Activated CD8-positive, alpha-beta memory T cell treated with anti-CD3 and anti-CD28 coated beads, Interleukin-2, amount 10 ng/mL, durations not matched to agents 7 days and 5 days (primary cell): ENCODE measurements around the gene EIF2S3B. TPM values are rescaled to one million over a fixed set of nuclear protein-coding genes. Genes with fewer than 3 reads are reported as not detected.
"Not testable (repeated sequence)": the region's sequence is repeated elsewhere in the genome, so short reads cannot be mapped to it uniquely, and the experiment has no call there.

Experiments used
- ATAC-seq: fragments of 150-1000 bp; cut with Tn5 transposase; one replicate; pipeline ENCODE4 v1.10.0; 2021; ENCODE audit warnings: moderate library complexity
- CTCF ChIA-PET: fragments of 350-600 bp; sonication (Branson Sonifier 250); formaldehyde crosslinking; loops from one replicate; lab custom pipeline; 2021; ENCODE audit warnings: antibody characterized with exemption; lab: Charles Lee
- DNase-seq: peaks from one replicate; pipeline ENCODE4 v3.0.0-alpha.2; 2020
- H3K27ac Mint-ChIP-seq: one replicate; pipeline ENCODE4 v1.8.0; 2021; ENCODE audit warnings: mild to moderate bottlenecking, mixed read lengths
- H3K27me3 Mint-ChIP-seq: one replicate; pipeline ENCODE4 v1.8.0; 2021; ENCODE audit warnings: mixed read lengths
- H3K36me3 Mint-ChIP-seq: one replicate; pipeline ENCODE4 v1.8.0; 2021; ENCODE audit warnings: mild to moderate bottlenecking, mixed read lengths
- H3K4me1 Mint-ChIP-seq: one replicate; pipeline ENCODE4 v1.8.0; 2021; ENCODE audit warnings: mixed read lengths
- H3K4me3 Mint-ChIP-seq: one replicate; pipeline ENCODE4 v1.8.0; 2021; ENCODE audit warnings: mild to moderate bottlenecking, moderate library complexity, mixed read lengths
- H3K9me3 Mint-ChIP-seq: one replicate; pipeline ENCODE4 v1.8.0; 2022; ENCODE audit warnings: low read depth, mixed read lengths
- total RNA-seq, 2 experiments: library from RNA; stranded (reverse); gene quantifications; one replicate each; pipeline ENCODE4 v1.2.3, GENCODE V29; 2021

The EIF2S3B gene
- total RNA-seq: under 1 TPM; 0.58 to 0.87 TPM

DNA sequence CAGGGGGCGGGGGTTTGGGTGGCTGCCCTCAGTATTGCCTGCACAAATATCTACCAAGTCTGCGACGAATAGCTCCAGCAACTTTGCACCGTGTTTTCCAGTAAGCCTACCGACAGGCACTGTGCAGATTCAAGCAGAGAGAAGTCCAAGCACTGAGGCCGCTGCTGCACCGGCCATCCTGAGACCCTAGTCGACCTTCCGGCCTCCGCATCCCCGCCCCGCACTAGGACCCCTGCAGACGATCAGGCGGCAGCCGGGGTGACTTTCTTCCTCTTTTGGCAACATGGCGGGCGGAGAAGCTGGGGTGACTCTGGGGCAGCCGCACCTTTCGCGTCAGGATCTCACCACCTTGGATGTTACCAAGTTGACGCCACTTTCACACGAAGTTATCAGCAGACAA lies at the start of gene EIF2S3B:
EIF2S3B (plus strand) TSS at position 271 of the 400 bp plus-strand sequence; CDS start at position 284, 13 bp downstream.
- DNase-seq (no peak), ATAC-seq (no peak)
- Mint-ChIP-seq H3K27me3 (no peaks in the 10 kb centered on the region), H3K4me1 (peaks cover 22% of the 10 kb centered on the region), H3K4me3 (no peak within 1 kb of the TSS), H3K36me3 (peaks cover 21% of the 10 kb centered on the region), H3K27ac (no peak within 1 kb of the TSS), H3K9me3 (peaks cover 9% of the 10 kb centered on the region)
- CTCF ChIA-PET: no interaction called here

DNA sequence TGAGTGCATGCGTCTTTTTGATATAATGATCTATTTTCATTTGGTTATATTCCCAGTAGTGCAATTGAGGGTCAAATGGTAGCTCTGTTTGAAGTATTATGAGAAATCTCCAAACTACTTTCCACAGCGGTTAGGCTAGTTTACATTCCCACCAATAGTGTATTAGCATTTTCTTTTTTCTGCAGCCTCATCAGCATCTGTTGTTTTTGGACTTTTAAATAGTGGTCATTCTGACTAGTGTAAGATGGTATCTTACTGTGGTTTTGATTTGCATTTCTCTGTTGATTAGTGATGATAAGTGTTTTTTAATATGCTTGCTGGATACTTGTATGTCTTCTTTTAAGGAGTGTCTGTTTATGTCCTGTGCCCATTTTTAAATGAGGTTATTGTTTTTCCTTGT lies 48.8 kb upstream of the EIF2S3B start:
- H3K4me3 Mint-ChIP-seq: no peak overlapping the region
- peaks cover 45% of the 10 kb centered on the region for H3K36me3 Mint-ChIP-seq
- H3K27ac Mint-ChIP-seq: no peak overlapping the region
- DNase-seq (no peak), ATAC-seq (no peak)
- H3K4me1 Mint-ChIP-seq: peaks cover 13% of the 10 kb centered on the region
- H3K27me3 Mint-ChIP-seq: no peaks in the 10 kb centered on the region
- CTCF ChIA-PET: no interaction called here
- H3K9me3 Mint-ChIP-seq: peaks cover 31% of the 10 kb centered on the region

DNA sequence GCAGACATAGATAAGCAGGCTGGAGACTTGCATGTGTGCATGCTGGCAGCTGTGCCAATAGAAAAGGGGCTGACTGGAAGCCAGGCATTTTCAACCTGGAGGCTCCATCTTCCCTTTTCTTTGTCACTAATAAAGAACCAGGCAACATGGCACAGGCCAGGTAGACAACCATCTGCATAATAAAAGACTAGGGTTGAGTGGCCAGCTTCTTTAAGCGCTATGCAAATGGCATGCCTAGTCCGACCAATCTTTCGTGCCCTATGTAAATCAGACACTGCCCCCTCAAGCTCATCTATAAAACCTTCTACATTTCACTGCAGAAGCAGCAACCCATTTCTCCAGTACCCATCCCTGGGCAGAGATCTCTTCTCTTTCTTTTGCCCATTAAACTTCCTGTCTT lies 47.9 kb upstream of the EIF2S3B start:
- ATAC-seq: no peak
- H3K27ac Mint-ChIP-seq: no peak overlapping the region
- H3K9me3 Mint-ChIP-seq: peaks cover 32% of the 10 kb centered on the region
- H3K4me3 Mint-ChIP-seq: no peak overlapping the region
- H3K36me3 Mint-ChIP-seq: peaks cover 52% of the 10 kb centered on the region
- H3K27me3 Mint-ChIP-seq: no peaks in the 10 kb centered on the region
- CTCF ChIA-PET: no interaction called here
- H3K4me1 Mint-ChIP-seq: peaks cover 13% of the 10 kb centered on the region
- DNase-seq: no peak

DNA sequence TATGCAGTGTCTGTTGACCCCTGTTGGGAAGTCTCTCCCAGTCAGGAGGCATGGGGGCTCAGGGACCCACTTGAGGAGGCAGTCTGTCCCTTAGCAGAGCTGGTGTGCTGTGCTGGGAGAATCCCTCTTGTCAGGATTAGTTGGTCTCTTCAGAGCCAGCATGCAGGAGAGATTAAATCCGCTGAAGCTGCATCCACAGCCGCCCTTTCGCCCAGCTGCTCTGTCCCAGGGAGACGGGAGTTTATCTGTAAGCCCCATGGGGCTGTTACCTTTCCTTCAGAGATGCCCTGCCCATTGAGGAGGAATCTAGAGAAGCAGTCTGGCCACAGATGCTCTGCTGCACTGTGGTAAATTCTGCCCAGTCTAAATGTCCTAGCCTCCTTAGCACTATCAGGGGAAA lies 39.4 kb upstream of the EIF2S3B start:
- Mint-ChIP-seq H3K27ac (no peak overlapping the region), H3K36me3 (peaks cover 27% of the 10 kb centered on the region), H3K4me3 (no peak overlapping the region), H3K27me3 (no peaks in the 10 kb centered on the region), H3K9me3 (peaks cover 23% of the 10 kb centered on the region), H3K4me1 (no peaks in the 10 kb centered on the region)
- ATAC-seq (no peak), DNase-seq (no peak)
- CTCF ChIA-PET: no interaction called here

DNA sequence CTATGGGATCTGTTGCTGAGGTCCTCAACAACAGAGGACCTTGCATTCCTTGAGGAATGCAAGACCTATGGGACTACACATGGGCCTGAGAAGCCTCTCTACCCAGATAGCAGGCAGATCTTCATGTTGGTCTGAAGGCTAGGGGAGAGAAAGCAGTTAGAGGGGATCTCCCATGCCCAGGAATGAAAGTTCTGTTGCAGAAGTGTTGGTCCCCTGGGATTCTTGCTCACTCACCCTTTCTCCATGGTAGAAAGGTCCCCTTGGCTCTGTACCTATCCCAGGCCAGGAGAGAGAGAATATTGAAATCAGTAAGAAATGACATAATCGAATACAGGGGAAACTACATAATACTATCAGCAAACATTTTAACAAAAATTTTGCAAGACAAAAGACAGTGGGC lies 36.0 kb upstream of the EIF2S3B start:
- H3K9me3 Mint-ChIP-seq: peaks cover 19% of the 10 kb centered on the region
- H3K27me3 Mint-ChIP-seq: no peaks in the 10 kb centered on the region
- no peaks in the 10 kb centered on the region for H3K4me1 Mint-ChIP-seq
- H3K4me3 Mint-ChIP-seq: no peak overlapping the region
- DNase-seq (no peak), ATAC-seq (no peak)
- no peak overlapping the region for H3K27ac Mint-ChIP-seq
- CTCF ChIA-PET: no interaction called here
- peaks cover 17% of the 10 kb centered on the region for H3K36me3 Mint-ChIP-seq

DNA sequence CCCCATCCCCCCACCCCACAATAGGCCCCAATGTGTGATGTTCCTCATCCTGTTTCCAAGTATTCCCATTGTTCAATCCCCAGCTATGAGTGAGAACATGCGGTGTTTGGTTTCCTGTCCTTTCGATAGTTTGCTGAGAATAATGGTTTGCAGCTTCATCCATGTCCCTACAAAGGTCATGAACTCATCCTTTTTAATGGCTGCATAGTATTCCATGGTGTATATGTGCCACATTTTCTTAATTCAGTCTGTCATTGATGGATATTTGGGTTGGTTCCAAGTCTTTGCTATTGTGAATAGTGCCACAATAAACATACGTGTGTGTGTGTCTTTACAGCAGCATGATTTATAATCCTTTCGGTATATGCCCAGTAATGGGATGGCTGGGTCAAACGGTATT lies 32.9 kb upstream of the EIF2S3B start:
- H3K27ac Mint-ChIP-seq, H3K27me3 Mint-ChIP-seq, H3K4me3 Mint-ChIP-seq, CTCF ChIA-PET, ATAC-seq, H3K4me1 Mint-ChIP-seq, DNase-seq: not testable (repeated sequence)
- peaks cover 19% of the 10 kb centered on the region for H3K36me3 Mint-ChIP-seq
- H3K9me3 Mint-ChIP-seq: peaks cover 14% of the 10 kb centered on the region

DNA sequence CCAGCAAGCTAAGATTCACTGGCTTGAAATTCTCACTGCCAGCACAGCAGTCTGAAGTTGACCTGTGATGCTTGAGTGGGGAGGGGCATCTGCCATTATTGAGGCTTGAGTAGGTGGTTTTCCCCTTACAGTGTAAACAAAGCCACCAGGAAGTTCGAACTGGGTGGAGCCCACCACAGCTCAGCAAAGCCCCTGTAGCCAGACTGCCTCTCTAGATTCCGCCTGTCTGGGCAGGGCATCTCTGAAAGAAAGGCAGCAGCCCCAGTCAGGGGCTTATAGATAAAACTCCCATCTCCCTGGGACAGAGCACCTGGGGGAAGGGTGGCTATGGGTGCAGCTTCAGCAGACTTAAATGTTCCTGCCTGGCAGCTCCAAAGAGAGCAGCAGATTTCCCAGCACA lies 23.8 kb upstream of the EIF2S3B start:
- not testable (repeated sequence) for H3K4me3 Mint-ChIP-seq, H3K27me3 Mint-ChIP-seq, ATAC-seq
- Mint-ChIP-seq H3K4me1 (peaks cover 19% of the 10 kb centered on the region), H3K9me3 (peaks cover 24% of the 10 kb centered on the region), H3K36me3 (peaks cover 46% of the 10 kb centered on the region), H3K27ac (peak overlapping the region; percentile 22)
- DNase-seq: peak; percentile 49
- CTCF ChIA-PET: interaction anchor here (0.6 to 1.7 kb wide), 2 partner anchors 14 to 127 kb away, joined by 3 to 5 read pairs; no protein-coding TSS in a partner anchor

DNA sequence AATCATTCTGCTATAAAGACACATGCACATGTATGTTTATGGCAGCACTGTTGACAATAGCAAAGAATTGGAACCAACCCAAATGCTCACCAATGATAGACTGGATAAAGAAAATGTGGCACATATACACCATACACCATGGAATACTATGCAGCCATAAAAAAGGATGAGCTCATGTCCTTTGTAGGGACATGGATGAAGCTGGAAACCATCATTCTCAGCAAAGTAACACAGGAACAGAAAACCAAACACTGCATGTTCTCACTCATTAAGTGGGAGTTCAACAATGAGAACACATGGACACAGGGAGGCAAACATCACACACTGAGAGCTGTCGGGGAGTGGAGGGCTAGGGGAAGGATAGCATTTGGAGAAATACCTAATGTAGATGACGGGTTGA lies 18.4 kb upstream of the EIF2S3B start:
- H3K4me3 Mint-ChIP-seq, H3K27me3 Mint-ChIP-seq, H3K27ac Mint-ChIP-seq, ATAC-seq, CTCF ChIA-PET, DNase-seq: not testable (repeated sequence)
- H3K9me3 Mint-ChIP-seq: peaks cover 23% of the 10 kb centered on the region
- peaks cover 49% of the 10 kb centered on the region for H3K36me3 Mint-ChIP-seq
- H3K4me1 Mint-ChIP-seq: peaks cover 22% of the 10 kb centered on the region

DNA sequence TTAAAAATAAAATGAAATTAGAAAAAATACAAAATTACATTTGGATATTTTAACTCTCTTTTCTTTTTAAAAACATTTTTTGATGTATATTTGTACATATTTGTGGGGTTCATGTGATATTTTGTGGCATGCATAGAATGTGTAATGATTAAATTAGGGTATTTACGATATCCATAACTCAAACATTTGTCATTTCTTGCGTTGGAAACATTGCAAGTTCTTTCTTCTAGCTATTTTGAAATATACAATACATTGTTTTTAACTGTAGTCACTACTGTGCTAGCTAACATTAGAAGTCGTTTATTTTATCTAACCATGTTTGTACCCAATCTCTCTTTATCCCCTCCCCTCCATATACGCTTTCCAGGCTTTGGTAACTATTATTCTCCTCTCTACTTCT lies 13.9 kb upstream of the EIF2S3B start:
- Mint-ChIP-seq H3K4me3 (no peak overlapping the region), H3K36me3 (peaks cover 30% of the 10 kb centered on the region), H3K27ac (no peak overlapping the region), H3K4me1 (peaks cover 34% of the 10 kb centered on the region), H3K27me3 (no peaks in the 10 kb centered on the region), H3K9me3 (peaks cover 2% of the 10 kb centered on the region)
- DNase-seq (no peak), ATAC-seq (no peak)
- CTCF ChIA-PET: no interaction called here

DNA sequence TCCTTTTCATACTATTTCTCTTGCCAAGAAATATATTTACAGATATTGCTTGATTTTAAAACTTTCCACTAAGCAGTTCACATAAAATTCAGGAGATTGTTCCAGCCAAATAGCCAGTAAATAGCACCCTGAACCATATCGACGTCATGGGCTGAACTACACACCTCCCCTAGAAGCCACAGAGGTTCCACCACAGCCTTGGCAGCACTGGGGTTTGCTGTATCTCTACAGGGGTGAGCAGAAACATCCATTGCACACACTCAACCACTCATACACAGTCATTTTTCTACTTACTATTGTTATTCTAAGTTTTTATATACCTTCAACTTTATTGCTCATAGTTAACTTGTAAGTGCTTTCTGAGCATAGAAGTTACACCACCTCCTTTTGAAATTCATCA lies 8.1 kb upstream of the EIF2S3B start:
- Mint-ChIP-seq H3K36me3 (peaks cover 18% of the 10 kb centered on the region), H3K27ac (peak overlapping the region; percentile 94), H3K27me3 (no peaks in the 10 kb centered on the region), H3K9me3 (no peaks in the 10 kb centered on the region), H3K4me3 (peak overlapping the region; percentile 42), H3K4me1 (peaks cover 55% of the 10 kb centered on the region)
- peak; percentile 95 for DNase-seq
- CTCF ChIA-PET: interaction anchor here (1.3 to 1.6 kb wide), 3 partner anchors 105 to 253 kb away, joined by 3 to 4 read pairs (median 4); no protein-coding TSS in a partner anchor
- peak; percentile 97 for ATAC-seq

DNA sequence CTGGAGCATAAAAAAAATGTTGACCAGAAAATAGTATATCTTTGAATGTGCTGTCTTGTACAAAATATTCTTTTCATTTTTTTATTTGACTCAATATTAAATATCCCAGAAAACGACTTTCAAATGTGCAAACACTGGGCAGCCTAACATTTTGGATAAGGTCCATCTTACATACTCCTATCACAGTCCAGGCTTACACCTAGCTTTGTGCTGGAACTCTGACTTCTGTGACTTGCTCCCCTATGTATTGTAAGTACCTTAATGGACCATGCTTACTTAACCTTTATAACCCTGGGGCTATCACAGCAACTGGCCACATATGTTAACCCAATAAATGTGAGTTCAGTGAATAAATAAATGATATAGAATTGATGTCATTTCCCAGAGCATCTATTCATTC lies 7.6 kb upstream of the EIF2S3B start:
- DNase-seq (no peak), ATAC-seq (peak; percentile 55)
- Mint-ChIP-seq H3K36me3 (peaks cover 19% of the 10 kb centered on the region), H3K27me3 (no peaks in the 10 kb centered on the region), H3K4me3 (peak overlapping the region; percentile 42), H3K27ac (peak overlapping the region; percentile 94), H3K4me1 (peaks cover 57% of the 10 kb centered on the region), H3K9me3 (peaks cover 2% of the 10 kb centered on the region)
- CTCF ChIA-PET: interaction anchor here (1.3 to 1.6 kb wide), 3 partner anchors 105 to 252 kb away, joined by 3 to 4 read pairs (median 4); no protein-coding TSS in a partner anchor

DNA sequence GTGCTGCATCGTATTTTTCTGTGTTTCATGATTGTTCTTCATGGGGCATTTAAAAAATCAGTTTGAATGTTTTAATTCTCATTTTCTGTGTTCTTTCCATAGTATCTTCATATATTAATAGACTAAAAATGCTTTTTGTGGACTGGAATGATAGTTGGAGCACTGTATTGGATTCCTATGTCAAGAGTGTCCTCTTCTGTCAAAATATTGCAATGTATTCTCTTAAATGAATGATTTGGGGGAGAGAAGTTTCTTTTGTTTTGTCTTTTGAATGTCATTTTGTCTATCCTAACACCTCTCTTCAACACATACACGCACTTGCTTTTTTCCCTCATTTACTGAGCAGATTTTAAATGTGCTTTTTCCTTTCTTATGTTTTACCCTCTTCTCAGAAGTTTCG lies 4.7 kb upstream of the EIF2S3B start:
- no peak for DNase-seq
- Mint-ChIP-seq H3K36me3 (peaks cover 17% of the 10 kb centered on the region), H3K27ac (peak overlapping the region; percentile 77), H3K9me3 (peaks cover 4% of the 10 kb centered on the region), H3K4me3 (peak overlapping the region; percentile 60), H3K27me3 (no peaks in the 10 kb centered on the region), H3K4me1 (peaks cover 50% of the 10 kb centered on the region)
- ATAC-seq: no peak
- CTCF ChIA-PET: interaction anchor here (1.4 to 1.9 kb wide), 3 partner anchors 135 to 348 kb away, joined by 3 to 14 read pairs (median 4); no protein-coding TSS in a partner anchor

DNA sequence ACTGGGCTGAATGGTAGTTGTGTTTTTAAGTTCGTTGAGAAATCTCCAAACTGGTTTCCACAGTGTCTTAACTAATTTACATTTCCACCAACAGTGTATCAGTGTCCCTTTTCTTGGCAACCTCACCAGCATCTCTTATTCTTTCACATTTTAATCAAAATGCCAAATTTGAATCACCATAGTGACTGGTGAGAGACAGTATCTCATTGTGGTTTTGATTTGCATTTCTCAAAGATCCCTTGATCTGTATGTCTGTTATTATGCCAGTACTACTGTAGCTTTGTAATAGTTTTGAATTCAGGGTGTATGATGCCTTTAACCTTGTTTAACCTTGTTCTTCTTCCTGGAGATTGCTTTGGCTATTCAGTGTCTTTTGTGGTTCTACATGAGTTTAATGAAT lies 2.2 kb upstream of the EIF2S3B start:
- Mint-ChIP-seq H3K9me3 (peaks cover 8% of the 10 kb centered on the region), H3K27ac (no peak overlapping the region), H3K4me1 (peaks cover 36% of the 10 kb centered on the region), H3K36me3 (peaks cover 21% of the 10 kb centered on the region), H3K4me3 (no peak overlapping the region), H3K27me3 (no peaks in the 10 kb centered on the region)
- ATAC-seq (peak; percentile 54), DNase-seq (no peak)
- CTCF ChIA-PET: no interaction called here

DNA sequence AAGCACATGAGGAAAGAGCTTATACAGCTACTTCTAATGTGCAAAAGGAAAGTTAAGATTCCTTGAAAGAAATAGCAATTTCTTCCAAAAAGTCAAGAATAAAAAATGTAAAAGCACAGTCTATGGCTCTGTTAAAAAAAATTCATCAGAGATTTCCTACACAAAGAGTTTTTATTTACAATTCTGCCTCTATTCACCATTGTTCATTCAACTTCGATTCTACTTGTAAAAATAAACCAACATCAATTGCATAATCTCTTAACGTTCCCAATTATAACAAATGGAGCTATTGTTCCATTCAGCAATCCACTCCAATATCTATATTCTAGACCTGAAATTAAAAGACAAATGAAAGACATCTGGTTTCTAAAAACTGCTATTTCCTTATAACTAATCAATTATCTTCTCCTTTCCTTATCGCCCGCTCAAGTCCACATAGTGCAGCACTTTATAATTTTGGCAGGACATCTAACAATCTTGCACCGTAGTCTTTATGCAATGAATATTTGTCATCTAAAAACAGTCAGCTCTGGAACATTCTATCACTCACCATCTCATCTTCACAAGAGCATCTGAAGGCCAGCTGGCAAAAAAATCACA lies 6.2 kb downstream of the EIF2S3B start:
- no peaks in the 10 kb centered on the region for H3K27me3 Mint-ChIP-seq
- H3K36me3 Mint-ChIP-seq: peaks cover 4% of the 10 kb centered on the region
- DNase-seq: no peak
- H3K9me3 Mint-ChIP-seq: peaks cover 6% of the 10 kb centered on the region
- no peak overlapping the region for H3K27ac Mint-ChIP-seq
- no peaks in the 10 kb centered on the region for H3K4me1 Mint-ChIP-seq
- no peak for ATAC-seq
- CTCF ChIA-PET: no interaction called here
- no peak overlapping the region for H3K4me3 Mint-ChIP-seq
